ENCODE results near the gene ATP10A. TPM values are rescaled to one million over a fixed set of nuclear protein-coding genes. Genes with fewer than 3 reads are reported as not detected.
"Not testable (repeated sequence)": the region's sequence is repeated elsewhere in the genome, so short reads cannot be mapped to it uniquely, and the experiment has no call there.

The ATP10A gene
- total and polyA plus RNA-seq, 9 of the 15 experiments (the other 6 are each of a cell fraction or from before 2014, with no cell fraction given) = 0.09 TPM; not detected in 8

DNA sequence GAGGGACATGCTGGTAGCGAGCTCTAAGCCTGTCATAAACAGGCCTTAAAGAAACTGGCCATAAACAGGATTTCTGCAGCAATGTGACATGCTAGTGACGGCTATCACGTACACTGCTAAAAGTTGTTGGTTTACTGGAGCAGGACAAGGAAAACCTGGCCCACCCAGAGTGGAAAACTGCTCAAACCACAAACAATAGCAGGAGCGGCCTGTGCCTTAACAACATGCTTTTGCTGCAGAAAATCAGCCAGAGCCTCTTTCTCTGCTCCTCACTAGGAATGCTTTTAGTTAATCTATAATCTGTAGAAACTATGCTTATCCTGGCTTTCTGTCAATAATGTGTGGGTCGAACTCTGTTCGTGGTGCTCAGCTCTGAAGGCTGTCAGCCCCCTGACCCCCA is 221.4 kb downstream of the ATP10A start (continued):
- no peak for TF ChIP-seq SRF (CRISPR knock-in tag; IDR thresholded peaks at IDR 0.05)
- no peak for TF ChIP-seq TGIF2 (CRISPR knock-in tag; IDR thresholded peaks at IDR 0.05)
- no peak for TF ChIP-seq ILK (tag; IDR thresholded peaks at IDR 0.05; ENCODE audit: borderline replicate concordance, low read depth)

DNA sequence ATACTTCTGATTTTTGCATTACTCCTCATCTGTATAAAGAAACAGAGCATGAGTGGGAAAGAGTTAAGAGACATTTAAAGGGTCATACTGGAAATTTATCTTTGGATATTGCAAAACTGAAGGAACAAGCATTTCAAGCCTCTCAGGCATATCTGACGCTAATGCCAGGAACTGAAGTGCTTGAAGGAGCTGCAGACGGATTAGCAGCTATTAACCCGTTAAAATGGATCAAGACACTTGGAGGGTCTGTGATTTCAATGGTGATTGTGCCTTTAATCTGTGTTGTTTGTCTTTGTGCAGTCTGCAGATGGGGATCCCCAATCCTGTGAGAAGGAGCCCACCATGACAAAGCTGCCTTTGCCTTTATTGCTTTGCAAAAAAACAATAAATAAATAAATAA is 221.8 kb downstream of the ATP10A start:
- CTCF ChIA-PET (ENCODE audit: low intra/inter-chr PET ratio) = no interaction called here
- Histone ChIP-seq H3K27ac (ENCODE audit: extremely low read depth, low read depth, low read length) (no peak overlapping the region), H3K9me3 (replicated peaks; ENCODE audit: control insufficient read depth, insufficient read depth, low read depth, low read length) (no peaks in the 10 kb centered on the region), H3K36me3 (ENCODE audit: control insufficient read depth, insufficient read depth, low read length) (no peaks in the 10 kb centered on the region), H3K27me3 (ENCODE audit: control insufficient read depth in 2 of 2, insufficient read depth in 2 of 2, low read length in 2 of 2) (no peaks in the 10 kb centered on the region; a peak in 1 of 5 replicates), H3K4me3 (no peak overlapping the region), H3K9me1 (ENCODE audit: control insufficient read depth, insufficient read depth, low read length) (no peaks in the 10 kb centered on the region), H3K9ac (ENCODE audit: insufficient read depth in 1 of 2, low read depth in 2 of 2, low read length in 2 of 2) (no peak overlapping the region), H4K20me1 (replicated peaks; ENCODE audit: control insufficient read depth, insufficient read depth, low read length) (no peaks in the 10 kb centered on the region), H3K4me2 (ENCODE audit: insufficient read depth, low read length) (no peak overlapping the region), H2AFZ (ENCODE audit: low read depth, low read length) (no peak overlapping the region), H3K4me1 (replicated peaks in 1 of 2; ENCODE audit: control insufficient read depth in 2 of 2, insufficient read depth in 2 of 2, low read length in 2 of 2) (no peaks in the 10 kb centered on the region), H3K79me2 (ENCODE audit: control insufficient read depth, insufficient read depth, low read length) (no peaks in the 10 kb centered on the region)
- intact Hi-C loops (cut with micrococcal nuclease) = no loop called here
- no peak for DNase-seq (ENCODE audit: extremely low read depth in 1 of 4, low spot score in 3 of 4)
- WGBS (ENCODE audit: insufficient coverage, low coverage, missing lambda C conversion rate) = 0% methylated on average over 3 of the region's 3 CpGs
- POLR2A ChIA-PET = no interaction called here
- TF ChIP-seq ESRRA (IDR thresholded peaks at IDR 0.05; ENCODE audit: borderline replicate concordance, low read depth) (no peak), NFRKB (IDR thresholded peaks at IDR 0.05; ENCODE audit: low read depth) (no peak), L3MBTL2 (IDR thresholded peaks at IDR 0.05) (no peak), MTA3 (IDR thresholded peaks at IDR 0.05; ENCODE audit: borderline replicate concordance) (no peak), TOE1 (IDR thresholded peaks at IDR 0.05; ENCODE audit: borderline replicate concordance) (no peak), TOE1 (CRISPR knock-in tag; IDR thresholded peaks at IDR 0.05; ENCODE audit: borderline replicate concordance, low read depth) (no peak), ZNF79 (CRISPR knock-in tag; IDR thresholded peaks at IDR 0.05; ENCODE audit: low read depth) (no peak), ZNF584 (CRISPR knock-in tag; IDR thresholded peaks at IDR 0.05; ENCODE audit: low read depth) (no peak), POLR3A (IDR thresholded peaks at IDR 0.05; ENCODE audit: borderline replicate concordance, extremely low read depth, insufficient read depth, insufficient read length) (no peak)
- TF ChIP-seq, protein P1, sequence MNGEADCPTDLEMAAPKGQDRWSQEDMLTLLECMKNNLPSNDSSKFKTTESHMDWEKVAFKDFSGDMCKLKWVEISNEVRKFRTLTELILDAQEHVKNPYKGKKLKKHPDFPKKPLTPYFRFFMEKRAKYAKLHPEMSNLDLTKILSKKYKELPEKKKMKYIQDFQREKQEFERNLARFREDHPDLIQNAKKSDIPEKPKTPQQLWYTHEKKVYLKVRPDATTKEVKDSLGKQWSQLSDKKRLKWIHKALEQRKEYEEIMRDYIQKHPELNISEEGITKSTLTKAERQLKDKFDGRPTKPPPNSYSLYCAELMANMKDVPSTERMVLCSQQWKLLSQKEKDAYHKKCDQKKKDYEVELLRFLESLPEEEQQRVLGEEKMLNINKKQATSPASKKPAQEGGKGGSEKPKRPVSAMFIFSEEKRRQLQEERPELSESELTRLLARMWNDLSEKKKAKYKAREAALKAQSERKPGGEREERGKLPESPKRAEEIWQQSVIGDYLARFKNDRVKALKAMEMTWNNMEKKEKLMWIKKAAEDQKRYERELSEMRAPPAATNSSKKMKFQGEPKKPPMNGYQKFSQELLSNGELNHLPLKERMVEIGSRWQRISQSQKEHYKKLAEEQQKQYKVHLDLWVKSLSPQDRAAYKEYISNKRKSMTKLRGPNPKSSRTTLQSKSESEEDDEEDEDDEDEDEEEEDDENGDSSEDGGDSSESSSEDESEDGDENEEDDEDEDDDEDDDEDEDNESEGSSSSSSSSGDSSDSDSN (IDR thresholded peaks at IDR 0.05; ENCODE audit: borderline replicate concordance in 1 of 2, low read depth in 2 of 2, low read length in 2 of 2) = no peak
- no TSS peak for BruUV-seq (replicated peaks)
- in situ Hi-C loops (cut with MboI) = no loop called here
- no peak for FAIRE-seq
- ATAC-seq = no peak

DNA sequence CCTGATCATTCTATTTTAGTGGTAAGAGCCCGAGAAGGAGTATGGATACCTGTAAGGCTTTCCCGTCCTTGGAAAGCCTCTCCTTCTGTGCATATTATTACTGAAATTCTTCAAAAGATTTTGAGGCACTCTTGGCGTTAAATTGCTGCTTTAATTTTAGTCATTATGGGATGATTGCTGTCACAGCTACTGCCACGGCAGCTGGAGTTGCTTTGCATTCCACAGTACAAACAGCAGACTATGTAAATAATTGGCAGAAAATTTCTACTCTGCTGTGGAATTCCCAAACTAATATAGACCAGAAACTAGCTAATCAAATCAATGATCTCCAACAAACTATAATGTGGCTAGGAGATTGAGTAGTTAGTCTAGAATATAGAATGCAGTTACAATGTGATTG is 222.2 kb downstream of the ATP10A start:
- POLR2A ChIA-PET; H3K4me1 ChIP-seq (replicated peaks in 1 of 2; ENCODE audit: control insufficient read depth in 2 of 2, insufficient read depth in 2 of 2, low read length in 2 of 2); H3K36me3 ChIP-seq (ENCODE audit: control insufficient read depth, insufficient read depth, low read length); H3K27me3 ChIP-seq (ENCODE audit: control insufficient read depth in 2 of 2, insufficient read depth in 2 of 2, low read length in 2 of 2); H3K4me3 ChIP-seq; H3K9ac ChIP-seq (ENCODE audit: insufficient read depth in 1 of 2, low read depth in 2 of 2, low read length in 2 of 2); H2AFZ ChIP-seq (ENCODE audit: low read depth, low read length); H3K9me1 ChIP-seq (ENCODE audit: control insufficient read depth, insufficient read depth, low read length); in situ Hi-C loops (cut with MboI); H3K9me3 ChIP-seq (replicated peaks; ENCODE audit: control insufficient read depth, insufficient read depth, low read depth, low read length); CTCF ChIA-PET (ENCODE audit: low intra/inter-chr PET ratio); H3K79me2 ChIP-seq (ENCODE audit: control insufficient read depth, insufficient read depth, low read length); H3K4me2 ChIP-seq (ENCODE audit: insufficient read depth, low read length); H4K20me1 ChIP-seq (replicated peaks; ENCODE audit: control insufficient read depth, insufficient read depth, low read length); ATAC-seq; DNase-seq (ENCODE audit: extremely low read depth in 1 of 4, low spot score in 3 of 4); H3K27ac ChIP-seq (ENCODE audit: extremely low read depth, low read depth, low read length); intact Hi-C loops (cut with micrococcal nuclease); BruUV-seq (replicated peaks); FAIRE-seq: not testable (repeated sequence)
- 2% methylated on average over 4 of the region's 4 CpGs for WGBS (ENCODE audit: insufficient coverage, low coverage, missing lambda C conversion rate)
